ENCODE data around the gene SEL1L3.

GRCh38 chr4:25809996-25810395 is 52.8 kb downstream of the SEL1L3 start:
- TF ChIP-seq, protein P1, sequence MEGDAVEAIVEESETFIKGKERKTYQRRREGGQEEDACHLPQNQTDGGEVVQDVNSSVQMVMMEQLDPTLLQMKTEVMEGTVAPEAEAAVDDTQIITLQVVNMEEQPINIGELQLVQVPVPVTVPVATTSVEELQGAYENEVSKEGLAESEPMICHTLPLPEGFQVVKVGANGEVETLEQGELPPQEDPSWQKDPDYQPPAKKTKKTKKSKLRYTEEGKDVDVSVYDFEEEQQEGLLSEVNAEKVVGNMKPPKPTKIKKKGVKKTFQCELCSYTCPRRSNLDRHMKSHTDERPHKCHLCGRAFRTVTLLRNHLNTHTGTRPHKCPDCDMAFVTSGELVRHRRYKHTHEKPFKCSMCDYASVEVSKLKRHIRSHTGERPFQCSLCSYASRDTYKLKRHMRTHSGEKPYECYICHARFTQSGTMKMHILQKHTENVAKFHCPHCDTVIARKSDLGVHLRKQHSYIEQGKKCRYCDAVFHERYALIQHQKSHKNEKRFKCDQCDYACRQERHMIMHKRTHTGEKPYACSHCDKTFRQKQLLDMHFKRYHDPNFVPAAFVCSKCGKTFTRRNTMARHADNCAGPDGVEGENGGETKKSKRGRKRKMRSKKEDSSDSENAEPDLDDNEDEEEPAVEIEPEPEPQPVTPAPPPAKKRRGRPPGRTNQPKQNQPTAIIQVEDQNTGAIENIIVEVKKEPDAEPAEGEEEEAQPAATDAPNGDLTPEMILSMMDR (IDR thresholded peaks at IDR 0.05; ENCODE audit: insufficient read depth, low read length, poor library complexity, severe bottlenecking): no peak
- no peak for TF ChIP-seq EZH2phosphoT487 (conservative IDR thresholded peaks at IDR 0.05; ENCODE audit: low read length)

All from SU-DHL-6 (cell line).